GM23338 (cell line): ENCODE results near the gene RPL37A.

Source experiments
- CREB1 ChIP-seq: fragments of 250-450 bp; sonication (Bioruptor Pico); IDR thresholded peaks from 2 replicates; pipeline ENCODE4 v1.5.0; 2020; ENCODE audit warnings: low read depth, mild to moderate bottlenecking, moderate library complexity
- CTCF ChIP-seq, 2 experiments: fragments of 200-600 bp in 1 of 2; sonication (generic) in 1 of 2; conservative IDR thresholded peaks; 2 replicates each; pipeline versions ENCODE4 v1.5.1 to v1.6.1; 2016 to 2017; ENCODE audit warnings: antibody characterized with exemption in 2 of 2, low read depth in 2 of 2, mild to moderate bottlenecking in 2 of 2, moderate library complexity in 1 of 2
- ETS1 ChIP-seq: IDR thresholded peaks from 2 replicates; pipeline ENCODE4 v1.6.1; 2016; ENCODE audit warnings: antibody characterized with exemption
- EZH2 ChIP-seq: fragments of 200-600 bp; sonication (generic); IDR thresholded peaks from one replicate; pipeline ENCODE4 v1.8.0; 2017; ENCODE audit warnings: antibody characterized with exemption, mild to moderate bottlenecking, low read depth; ENCODE audit not compliant: unreplicated experiment
- EZH2phosphoT487 ChIP-seq: fragments of 200-600 bp; sonication (generic); IDR thresholded peaks from one replicate; pipeline ENCODE4 v1.8.1; 2018; ENCODE audit warnings: antibody characterized with exemption; ENCODE audit not compliant: unreplicated experiment
- POLR2AphosphoS5 ChIP-seq: IDR thresholded peaks from 2 replicates; pipeline ENCODE4 v1.6.1; 2016; ENCODE audit warnings: antibody characterized with exemption, low read depth

- TF ChIP-seq CTCF (conservative IDR thresholded peaks at IDR 0.05; ENCODE audit: low read depth in 2 of 2) (no peak), EZH2 (no peak), POLR2AphosphoS5 (no peak), CREB1 (CRISPR knock-in tag) (no peak), EZH2phosphoT487 (no peak), ETS1 (no peak)
These were observed 36.9 kb downstream of the RPL37A start for GRCh38 chr2:216535454-216535995.
